GM18511 (cell line): ENCODE data around the gene HUS1.
"Not testable (repeated sequence)": the region's sequence is repeated elsewhere in the genome, so short reads cannot be mapped to it uniquely, and the experiment has no call there.

Experiments used
- ATAC-seq: cut with Tn5 transposase; IDR thresholded peaks from one replicate; pipeline ENCODE4 v1.9.1; 2021; ENCODE audit warnings: mild to moderate bottlenecking, moderate library complexity; ENCODE audit not compliant: unreplicated experiment

Gene HUS1

DNA sequence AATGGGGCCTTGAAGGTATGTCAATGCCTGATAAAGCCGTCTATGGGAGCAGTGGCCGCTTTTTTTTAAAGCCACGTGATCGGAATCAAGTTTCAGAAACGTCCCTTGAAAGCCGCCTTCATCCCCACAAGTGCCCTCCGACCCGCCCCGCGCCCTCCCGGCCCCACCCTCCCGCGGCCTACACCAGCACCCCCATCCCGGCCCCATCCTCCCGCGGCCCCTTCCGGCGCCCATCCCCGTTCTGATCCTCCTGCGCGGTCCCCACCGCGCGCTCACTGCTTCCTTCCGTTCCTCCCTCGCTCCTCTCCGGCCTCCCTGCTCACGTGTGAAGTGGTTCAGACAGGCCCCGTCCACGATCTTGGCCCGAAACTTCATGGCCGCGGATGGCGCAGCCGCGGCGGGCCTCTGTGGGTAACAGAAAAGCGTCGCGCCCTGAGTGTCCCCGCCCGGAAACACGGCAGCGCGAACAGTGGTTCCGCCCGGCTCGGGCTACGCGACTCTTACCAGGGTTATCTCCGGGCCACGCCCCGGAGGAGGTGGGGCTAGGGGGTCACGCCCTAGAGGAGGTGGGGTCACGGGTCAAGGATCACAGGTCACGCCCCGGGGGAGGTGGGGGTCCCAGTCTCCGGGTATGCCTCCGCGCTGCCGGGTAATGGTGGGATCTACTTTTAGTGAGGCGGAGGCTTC, at the start of gene HUS1:
TSS of gene HUS1 (minus strand) at position 471 of the 687 bp plus-strand sequence. CDS start at position 375, 96 bp downstream.
- peak; percentile 99 for ATAC-seq

DNA sequence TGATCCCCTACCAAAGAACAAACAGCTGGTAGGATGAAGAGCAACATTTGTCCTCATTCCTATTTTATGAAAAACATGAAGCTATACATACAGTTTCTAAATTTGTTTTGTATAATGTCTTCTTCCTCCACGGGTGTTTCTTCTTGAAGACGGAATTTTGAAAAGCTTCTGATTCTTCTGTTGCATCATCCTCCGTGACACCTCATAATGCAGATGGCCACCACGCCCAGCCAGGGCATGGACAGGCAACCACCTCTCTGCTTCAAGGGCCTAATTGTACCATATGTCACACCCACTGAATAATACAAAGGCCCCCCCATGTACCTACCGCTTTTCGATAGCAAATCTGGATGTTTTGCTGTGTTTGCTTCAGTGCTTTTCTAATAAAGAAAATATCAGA, 49.5 kb upstream of the HUS1 start, which contains the start of gene SUN3:
TSS of gene SUN3 (minus strand) at position 170 of the 400 bp plus-strand sequence. CDS start at position 1, 169 bp downstream.
- ATAC-seq, result no peak

GRCh38 chr7:48025624-48026023, 46.2 kb upstream of the HUS1 start:
- no peak for ATAC-seq

DNA sequence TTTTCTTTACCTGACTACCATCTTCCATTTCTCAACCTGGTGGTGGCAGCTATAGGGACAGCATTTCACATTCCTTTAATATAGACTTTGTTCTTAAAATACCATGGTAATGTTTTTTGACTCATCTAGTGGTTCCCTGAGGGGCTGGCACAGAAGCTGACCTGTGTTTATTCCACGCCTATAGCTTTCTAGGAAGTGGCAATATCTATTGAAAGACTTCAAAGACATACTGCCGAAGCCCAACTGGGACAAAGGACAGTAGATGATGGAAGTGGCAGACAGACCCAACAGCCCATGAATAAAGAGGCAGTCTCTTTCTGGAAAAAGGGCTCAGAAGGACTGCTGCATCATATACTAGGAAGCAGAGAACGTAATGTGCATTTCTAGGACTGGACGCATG, 38.3 kb upstream of the HUS1 start:
- no peak for ATAC-seq

DNA sequence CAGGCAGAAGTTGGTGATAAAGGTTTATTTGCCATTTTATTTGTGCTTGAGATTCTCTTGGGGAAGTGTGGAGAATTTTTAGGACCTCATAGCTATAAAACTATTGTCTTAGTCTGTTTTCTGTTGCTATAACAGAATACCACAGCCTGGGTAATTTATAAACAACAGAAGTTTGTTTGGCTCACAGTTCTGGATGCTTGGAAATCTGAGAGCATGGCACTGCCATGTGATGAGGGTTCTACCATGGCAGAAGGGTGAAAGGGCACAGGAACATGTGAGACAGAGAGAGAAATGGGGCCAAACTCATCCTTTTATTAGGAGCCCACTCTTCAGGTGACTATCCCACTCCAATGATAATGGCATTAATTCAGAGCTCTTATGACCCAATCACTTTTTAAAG, 37.2 kb upstream of the HUS1 start:
- ATAC-seq, result no peak

DNA sequence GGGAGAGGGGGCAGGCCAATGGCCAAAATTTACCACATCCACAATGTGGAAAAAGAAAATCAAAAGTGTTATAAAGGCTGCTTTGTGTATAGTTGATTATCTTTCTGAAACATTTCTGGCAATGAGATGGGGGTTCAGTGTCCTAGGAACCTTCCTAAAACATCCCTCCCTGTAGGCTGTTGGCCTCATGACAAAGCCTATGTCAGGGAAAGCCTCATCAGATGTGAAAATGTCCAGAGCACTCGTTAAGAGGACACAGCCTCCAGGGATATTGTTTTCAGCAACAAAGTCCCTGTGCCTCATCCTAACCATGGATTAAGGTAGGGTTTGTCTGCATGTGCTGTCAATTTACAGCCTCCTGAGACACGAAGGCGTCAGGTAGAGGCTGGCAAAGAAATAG, 32.5 kb upstream of the HUS1 start:
- no peak for ATAC-seq

DNA sequence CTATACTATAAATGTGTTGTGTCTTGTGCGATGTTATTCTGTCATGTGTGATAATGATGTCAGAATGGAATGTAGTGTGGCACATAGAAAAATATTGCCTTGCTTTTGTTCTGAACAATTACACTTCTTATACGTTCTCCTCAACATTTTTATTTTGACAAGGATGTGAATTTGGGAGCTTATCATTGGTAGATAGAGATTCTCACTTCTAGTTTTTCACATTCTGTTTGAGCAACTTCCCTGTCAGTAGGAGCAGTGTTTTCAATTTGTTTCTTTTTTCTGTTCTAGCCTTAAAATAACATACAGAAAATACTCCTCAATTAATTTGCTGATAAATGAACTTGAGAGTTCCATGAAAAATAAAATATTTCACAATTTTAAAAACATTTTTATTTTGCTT, 31.9 kb upstream of the HUS1 start:
- no peak for ATAC-seq

- ATAC-seq, result no peak
Measured at GRCh38 chr7:48009954-48010353, 30.5 kb upstream of the HUS1 start.

DNA sequence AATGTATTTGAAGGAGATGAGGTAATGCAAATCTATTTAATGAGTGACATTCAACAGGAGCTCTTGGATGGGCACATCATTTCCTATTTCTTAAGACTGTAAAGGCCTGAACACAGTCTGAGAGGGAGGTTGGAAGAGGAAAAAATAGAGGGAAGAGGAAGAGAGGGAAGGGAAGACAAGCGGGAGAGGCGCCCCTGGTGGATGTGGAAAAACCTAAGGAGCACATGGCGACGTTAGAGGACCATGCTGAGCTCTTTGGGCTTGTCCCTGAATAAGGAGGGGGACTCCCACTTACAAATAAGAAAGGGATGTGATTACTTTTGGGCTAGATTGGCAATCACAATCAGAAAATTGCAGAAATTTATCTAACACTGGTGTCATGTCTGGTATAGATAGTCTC, 29.8 kb upstream of the HUS1 start:
- ATAC-seq, result no peak

DNA sequence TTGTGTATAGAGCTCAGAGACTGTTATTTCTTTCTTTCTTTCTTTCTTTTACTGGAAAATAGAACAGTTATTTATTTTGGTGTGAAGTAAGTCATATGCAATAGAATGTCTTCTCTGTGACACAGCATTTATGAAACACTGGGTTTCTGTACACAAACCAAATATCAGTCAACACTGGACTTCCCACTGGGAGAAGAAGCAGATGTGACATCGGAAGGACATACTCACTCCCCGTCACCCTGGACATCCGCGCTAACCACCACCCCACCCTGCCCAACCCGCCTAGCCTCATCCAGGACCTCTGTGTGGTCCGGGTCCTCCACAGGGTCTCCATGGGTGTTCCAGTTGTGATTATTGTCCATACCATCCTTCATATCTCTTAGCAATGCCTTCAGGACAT, 27.5 kb upstream of the HUS1 start:
- ATAC-seq, result no peak

GRCh38 chr7:48004638-48005037, 25.2 kb upstream of the HUS1 start:
- ATAC-seq, result peak; percentile 78

GRCh38 chr7:48004032-48004431, 24.6 kb upstream of the HUS1 start:
- ATAC-seq, result peak; percentile 28

- not testable (repeated sequence) for ATAC-seq
Measured at GRCh38 chr7:48000164-48000563, 20.7 kb upstream of the HUS1 start.

GRCh38 chr7:47999413-47999812, 20.0 kb upstream of the HUS1 start:
- ATAC-seq, result no peak

GRCh38 chr7:47992446-47992845, 13.0 kb upstream of the HUS1 start:
- ATAC-seq, result no peak

- peak; percentile 100 for ATAC-seq
Measured at GRCh38 chr7:47991741-47992311, 12.4 kb upstream of the HUS1 start.

DNA sequence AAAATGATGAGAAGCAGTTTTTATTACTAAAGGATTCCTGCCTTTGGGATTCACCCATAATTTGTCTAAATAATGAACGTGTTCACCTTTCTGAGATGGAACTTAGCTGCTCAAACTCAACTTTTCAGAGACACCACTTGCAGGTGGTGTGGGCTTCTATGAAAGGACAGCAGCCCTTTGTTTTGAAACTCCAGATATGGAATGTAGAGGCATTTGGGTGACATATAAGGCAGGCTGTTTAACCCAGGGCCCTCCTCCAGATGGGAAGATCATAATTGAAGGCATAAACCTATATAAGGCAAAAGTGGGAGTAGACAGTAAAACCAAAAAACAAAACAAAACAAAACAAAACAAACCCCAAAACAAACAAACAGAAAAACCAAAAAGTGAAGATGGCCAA, 11.9 kb upstream of the HUS1 start:
- no peak for ATAC-seq

DNA sequence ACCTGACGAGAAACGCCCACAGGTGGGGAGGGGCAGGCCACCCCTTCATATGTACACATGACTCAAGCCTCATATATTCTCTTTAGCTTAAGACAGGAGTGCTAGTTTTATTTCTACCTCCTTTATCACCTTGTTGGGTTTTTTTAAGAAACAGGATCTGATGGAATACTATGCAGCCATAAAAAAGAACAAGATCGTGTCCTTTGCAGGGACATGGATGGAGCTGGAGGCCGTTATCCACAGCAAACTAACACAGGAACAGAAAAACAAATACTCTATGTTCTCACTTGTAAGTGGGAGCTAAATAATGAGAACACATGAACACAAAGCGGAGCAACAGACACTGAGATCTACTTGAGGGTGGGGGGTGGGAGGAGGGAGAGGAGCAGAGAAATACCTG, 11.2 kb upstream of the HUS1 start:
- no peak for ATAC-seq

DNA sequence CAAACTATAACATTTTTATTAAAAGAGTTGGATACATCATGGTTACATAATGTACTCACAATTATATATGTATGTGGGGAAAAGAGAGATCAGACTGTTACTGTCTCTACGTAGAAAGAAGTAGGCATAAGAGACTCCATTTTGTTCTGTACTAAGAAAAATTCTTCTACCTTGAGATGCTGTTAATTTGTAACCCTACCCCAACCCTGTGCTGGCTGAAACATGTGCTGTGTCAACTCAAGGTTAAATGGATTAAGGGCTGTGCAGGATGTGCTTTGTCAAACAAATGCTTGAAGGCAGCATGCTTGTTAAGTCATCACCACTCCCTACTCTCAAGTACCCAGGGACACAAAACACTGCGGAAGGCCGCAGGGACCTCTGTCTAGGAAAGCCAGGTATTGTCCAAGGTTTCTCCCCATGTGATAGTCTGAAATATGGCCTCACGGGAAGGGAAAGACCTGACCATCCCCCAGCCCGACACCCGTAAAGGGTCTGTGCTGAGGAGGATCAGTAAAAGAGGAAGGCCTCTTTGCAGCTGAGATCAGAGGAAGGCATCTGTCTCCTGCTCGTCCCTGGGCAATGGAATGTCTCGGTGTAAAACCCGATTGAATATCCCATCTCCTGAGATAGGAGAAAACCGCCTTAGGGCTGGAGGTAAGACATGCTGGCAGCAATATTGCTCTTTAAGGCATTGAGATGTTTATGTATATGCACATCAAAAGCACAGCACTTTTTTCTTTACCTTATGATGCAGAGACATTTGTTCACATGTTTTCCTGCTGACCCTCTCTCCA, 10.4 kb upstream of the HUS1 start:
- not testable (repeated sequence) for ATAC-seq

DNA sequence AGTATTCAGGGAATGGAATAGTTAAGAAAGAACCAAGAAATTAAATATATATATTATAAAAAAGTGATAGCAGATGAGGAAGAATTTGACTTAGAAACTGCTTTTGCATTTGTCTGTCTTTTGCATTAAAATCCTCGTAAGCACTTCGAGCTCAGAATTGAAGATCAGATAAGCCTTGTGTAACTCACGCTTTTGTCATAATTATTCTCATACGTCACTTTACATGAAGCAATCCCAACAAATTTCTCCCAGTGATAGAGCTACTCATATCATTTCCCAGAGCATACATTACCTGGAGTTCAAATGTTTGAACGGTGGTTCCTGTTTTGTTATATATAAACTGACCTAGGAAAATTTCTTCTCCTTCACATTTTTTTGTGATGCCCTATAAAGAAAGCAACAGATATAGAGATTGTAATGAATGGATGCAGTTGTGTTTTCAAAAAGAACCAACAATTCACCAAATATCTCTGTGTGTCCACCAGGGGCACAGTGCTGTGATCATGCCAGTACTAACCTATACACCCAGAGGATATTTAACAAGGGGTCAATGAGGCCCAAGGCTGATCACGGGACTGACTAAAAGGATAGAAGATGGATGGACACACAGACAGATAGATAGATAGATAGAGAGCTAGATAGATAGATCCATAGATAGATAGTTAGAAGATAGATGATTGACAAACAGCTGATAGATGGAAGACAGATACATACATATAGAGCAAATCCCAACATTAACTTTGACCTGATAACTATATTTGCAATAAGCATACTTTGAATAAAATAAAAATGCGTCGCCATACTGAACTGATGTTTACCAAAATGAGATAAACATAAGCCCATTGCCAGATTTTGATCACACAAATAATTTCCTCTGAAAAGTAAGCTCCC, 9.3 kb upstream of the HUS1 start:
- ATAC-seq, result no peak

DNA sequence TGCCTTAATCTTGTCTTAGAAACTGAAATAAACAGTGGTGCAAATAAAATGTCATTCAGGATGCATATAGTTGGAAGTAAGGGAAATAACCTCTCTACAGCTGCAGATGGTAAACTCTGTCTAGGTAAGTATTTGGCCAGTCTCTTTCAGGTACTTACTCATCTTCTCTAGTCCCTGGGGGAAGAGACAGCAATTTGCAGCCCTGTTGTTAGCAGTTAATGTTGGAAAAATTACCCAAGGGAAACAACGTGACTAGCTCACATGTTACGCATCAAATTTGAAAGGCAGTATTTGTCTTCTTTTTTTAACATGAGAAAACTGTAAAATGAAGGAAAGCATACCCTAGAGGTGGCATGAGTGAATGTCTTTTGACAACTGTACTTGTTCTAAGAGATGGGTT, 3.2 kb upstream of the HUS1 start:
- no peak for ATAC-seq
